ENCODE data around the gene KRT74.

DNA sequence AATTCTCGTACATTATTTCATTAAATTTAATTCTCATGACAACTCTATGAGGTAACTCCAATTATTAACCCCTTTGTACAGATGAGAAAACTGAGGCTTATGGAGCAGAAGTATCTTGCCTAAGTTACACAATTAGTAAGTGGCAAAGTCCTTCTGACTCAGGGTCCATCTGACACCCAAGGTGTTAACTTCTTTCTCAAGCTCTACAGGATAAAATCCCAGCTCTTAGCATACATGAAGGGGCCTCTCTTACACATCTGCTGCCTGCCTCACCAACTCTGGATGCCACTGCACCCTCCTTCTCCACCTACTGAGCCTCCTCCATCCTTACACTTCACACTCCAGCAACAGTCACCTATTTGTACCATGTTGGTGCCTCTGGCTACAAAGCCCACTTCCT is 31.9 kb upstream of the KRT74 start:
- TF ChIP-seq, protein P1, sequence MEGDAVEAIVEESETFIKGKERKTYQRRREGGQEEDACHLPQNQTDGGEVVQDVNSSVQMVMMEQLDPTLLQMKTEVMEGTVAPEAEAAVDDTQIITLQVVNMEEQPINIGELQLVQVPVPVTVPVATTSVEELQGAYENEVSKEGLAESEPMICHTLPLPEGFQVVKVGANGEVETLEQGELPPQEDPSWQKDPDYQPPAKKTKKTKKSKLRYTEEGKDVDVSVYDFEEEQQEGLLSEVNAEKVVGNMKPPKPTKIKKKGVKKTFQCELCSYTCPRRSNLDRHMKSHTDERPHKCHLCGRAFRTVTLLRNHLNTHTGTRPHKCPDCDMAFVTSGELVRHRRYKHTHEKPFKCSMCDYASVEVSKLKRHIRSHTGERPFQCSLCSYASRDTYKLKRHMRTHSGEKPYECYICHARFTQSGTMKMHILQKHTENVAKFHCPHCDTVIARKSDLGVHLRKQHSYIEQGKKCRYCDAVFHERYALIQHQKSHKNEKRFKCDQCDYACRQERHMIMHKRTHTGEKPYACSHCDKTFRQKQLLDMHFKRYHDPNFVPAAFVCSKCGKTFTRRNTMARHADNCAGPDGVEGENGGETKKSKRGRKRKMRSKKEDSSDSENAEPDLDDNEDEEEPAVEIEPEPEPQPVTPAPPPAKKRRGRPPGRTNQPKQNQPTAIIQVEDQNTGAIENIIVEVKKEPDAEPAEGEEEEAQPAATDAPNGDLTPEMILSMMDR (IDR thresholded peaks at IDR 0.05): no peak
- no peak for TF ChIP-seq POLR2A (IDR thresholded peaks at IDR 0.05)
